Neutrophil (primary cell): ENCODE data around the gene TTLL5.

Source experiments
- H3K27ac ChIP-seq: fragments of 200-600 bp; sonication (generic); 2 replicates; pipeline ENCODE4 v1.5.1; 2016; ENCODE audit warnings: mild to moderate bottlenecking, moderate library complexity
- H3K27me3 ChIP-seq: fragments of 200-600 bp; sonication (generic); 2 replicates; pipeline ENCODE4 v1.6.0; 2016; ENCODE audit warnings: mild to moderate bottlenecking
- H3K36me3 ChIP-seq: fragments of 200-600 bp; sonication (generic); 2 replicates; pipeline ENCODE4 v1.5.1; 2017
- H3K4me1 ChIP-seq, 2 experiments: fragments of 200-600 bp in 1 of 2; sonication (generic) in 1 of 2; 1 replicate in 1 of 2; 2 replicates in 1 of 2; pipeline versions ENCODE4 v1.5.1 to v1.6.1; 2013 to 2016; ENCODE audit warnings: low read depth in 1 of 2, low read length in 1 of 2, mild to moderate bottlenecking in 1 of 2, moderate library complexity in 1 of 2; ENCODE audit not compliant: control insufficient read depth in 1 of 2, insufficient read depth in 1 of 2
- H3K4me3 ChIP-seq, 2 experiments: fragments of 200-600 bp in 1 of 2; sonication (generic) in 1 of 2; 1 replicate in 1 of 2; 2 replicates in 1 of 2; pipeline ENCODE4 v1.5.1; 2013 to 2016; ENCODE audit warnings: low read depth in 1 of 2, low read length in 1 of 2, mild to moderate bottlenecking in 1 of 2, moderate library complexity in 1 of 2
- H3K9me3 ChIP-seq: fragments of 200-600 bp; sonication (generic); 2 replicates; pipeline ENCODE4 v1.5.1; 2016
- TF ChIP-seq, protein P1 (sequence below): fragments of 200-600 bp; sonication (generic); IDR thresholded peaks from 2 replicates; pipeline ENCODE4 v1.5.1; 2016; ENCODE audit warnings: antibody characterized with exemption

Gene TTLL5

DNA sequence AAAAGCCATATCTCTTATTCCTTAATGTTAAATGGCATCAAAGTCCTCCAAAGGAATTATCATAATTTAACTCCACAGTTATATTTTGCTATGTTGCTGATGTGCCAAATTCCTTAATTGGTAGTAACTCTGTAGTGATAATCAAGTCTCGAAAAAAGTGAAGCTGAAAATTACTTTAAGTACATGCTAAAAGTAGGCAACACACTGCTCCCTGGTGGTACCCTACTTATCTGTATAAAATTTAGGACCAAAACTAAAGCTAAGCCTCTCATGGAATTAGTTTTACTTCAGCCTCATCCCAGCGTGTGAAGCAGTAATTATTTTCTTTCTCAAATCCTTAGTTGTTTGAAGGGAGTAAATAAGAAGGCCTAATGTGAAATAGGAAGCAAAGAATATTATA lies 132.8 kb downstream of the TTLL5 start:
- Histone ChIP-seq H3K4me3 (no peak overlapping the region), H3K36me3 (no peaks in the 10 kb centered on the region), H3K27me3 (no peaks in the 10 kb centered on the region), H3K27ac (no peak overlapping the region), H3K4me1 (no peaks in the 10 kb centered on the region), H3K9me3 (no peaks in the 10 kb centered on the region)
- TF ChIP-seq, protein P1, sequence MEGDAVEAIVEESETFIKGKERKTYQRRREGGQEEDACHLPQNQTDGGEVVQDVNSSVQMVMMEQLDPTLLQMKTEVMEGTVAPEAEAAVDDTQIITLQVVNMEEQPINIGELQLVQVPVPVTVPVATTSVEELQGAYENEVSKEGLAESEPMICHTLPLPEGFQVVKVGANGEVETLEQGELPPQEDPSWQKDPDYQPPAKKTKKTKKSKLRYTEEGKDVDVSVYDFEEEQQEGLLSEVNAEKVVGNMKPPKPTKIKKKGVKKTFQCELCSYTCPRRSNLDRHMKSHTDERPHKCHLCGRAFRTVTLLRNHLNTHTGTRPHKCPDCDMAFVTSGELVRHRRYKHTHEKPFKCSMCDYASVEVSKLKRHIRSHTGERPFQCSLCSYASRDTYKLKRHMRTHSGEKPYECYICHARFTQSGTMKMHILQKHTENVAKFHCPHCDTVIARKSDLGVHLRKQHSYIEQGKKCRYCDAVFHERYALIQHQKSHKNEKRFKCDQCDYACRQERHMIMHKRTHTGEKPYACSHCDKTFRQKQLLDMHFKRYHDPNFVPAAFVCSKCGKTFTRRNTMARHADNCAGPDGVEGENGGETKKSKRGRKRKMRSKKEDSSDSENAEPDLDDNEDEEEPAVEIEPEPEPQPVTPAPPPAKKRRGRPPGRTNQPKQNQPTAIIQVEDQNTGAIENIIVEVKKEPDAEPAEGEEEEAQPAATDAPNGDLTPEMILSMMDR: no peak

DNA sequence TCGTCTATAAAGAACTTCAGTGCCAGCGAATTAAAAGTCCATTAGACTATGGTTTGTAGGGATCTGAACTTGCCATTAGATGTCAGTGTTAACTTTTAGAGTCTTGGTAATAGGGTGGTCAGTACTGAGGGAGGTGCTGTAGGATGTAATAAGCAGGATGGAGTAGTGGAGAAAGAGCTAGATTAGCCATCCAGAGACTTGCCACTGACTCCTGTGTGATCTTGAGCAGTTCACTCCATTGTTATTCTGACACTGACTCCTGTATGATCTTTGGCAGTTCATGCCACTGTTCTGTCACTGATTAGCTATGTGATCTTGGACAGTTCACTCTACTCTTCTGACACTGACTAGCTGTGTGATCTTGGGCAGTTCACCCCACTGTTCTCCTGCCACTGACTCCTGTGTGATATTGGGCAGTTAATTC lies 133.6 kb downstream of the TTLL5 start:
- Histone ChIP-seq H3K4me3 (no peak overlapping the region), H3K27ac (no peak overlapping the region), H3K4me1 (no peaks in the 10 kb centered on the region), H3K27me3 (no peaks in the 10 kb centered on the region), H3K9me3 (no peaks in the 10 kb centered on the region), H3K36me3 (no peaks in the 10 kb centered on the region)
- TF ChIP-seq, protein P1: no peak

DNA sequence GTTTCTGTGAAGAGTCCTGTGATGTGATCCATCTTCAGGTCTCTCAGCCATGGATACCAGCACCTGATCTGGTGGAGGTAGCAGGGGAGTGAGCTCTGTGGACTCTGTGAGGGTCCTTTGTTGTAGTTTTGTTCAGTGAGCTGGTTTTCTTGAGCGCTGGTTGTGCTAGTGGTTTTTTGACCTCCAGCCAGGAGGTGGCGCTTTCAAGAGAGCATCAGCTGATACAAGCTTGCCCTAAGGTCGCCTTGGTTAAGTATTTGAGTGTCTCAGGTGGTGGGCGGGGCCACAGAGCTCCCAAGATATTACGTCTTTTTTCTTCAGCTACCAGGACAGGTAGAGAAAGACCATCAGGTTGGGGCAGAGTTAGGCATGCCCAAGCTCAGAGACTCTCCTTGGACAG lies 139.7 kb downstream of the TTLL5 start:
- no peaks in the 10 kb centered on the region for H3K27me3 ChIP-seq
- no peaks in the 10 kb centered on the region for H3K36me3 ChIP-seq
- no peak overlapping the region for H3K27ac ChIP-seq
- H3K4me3 ChIP-seq: no peak overlapping the region
- TF ChIP-seq, protein P1: no peak
- no peaks in the 10 kb centered on the region for H3K4me1 ChIP-seq
- no peaks in the 10 kb centered on the region for H3K9me3 ChIP-seq

DNA sequence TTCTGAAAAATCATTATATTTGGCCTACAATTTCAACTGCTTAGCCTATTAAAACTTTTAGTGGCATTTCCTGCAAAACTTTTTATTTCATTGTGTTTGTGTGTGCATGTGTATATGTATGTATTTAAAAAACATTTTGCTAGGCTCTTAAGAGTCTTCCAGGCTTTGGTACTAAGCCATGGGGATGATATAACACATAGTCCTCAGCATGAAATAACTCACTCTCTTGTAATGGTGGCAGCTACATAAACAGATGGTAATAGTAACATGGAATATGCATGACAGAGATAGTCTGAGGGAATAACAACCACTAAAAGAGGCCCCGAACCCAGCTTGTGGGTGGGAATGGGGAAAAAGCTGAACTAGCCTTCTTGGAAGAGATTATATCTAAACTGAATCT lies 141.4 kb downstream of the TTLL5 start:
- Histone ChIP-seq H3K27ac (no peak overlapping the region), H3K4me3 (no peak overlapping the region), H3K27me3 (no peaks in the 10 kb centered on the region), H3K9me3 (no peaks in the 10 kb centered on the region), H3K36me3 (no peaks in the 10 kb centered on the region), H3K4me1 (no peaks in the 10 kb centered on the region)
- TF ChIP-seq, protein P1: no peak

DNA sequence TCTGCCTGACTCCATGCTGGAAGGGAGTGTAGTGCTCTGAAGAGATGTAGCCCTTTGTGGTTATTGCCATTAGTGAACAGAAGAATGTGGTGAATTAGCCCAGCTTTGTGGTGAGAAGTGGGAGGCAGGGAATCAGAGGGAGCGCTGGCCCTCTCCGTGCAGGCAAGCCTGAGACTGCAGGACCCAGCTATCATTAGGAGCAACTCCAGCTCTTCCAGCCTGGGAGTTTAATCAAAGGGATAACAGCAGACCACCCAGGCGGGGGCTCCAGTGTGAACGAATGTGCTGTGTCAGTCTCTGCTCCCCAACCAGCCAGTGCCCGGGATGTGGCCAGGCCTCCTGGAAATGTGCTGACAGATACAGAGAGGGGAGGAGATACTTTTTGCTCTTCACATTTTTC lies 142.7 kb downstream of the TTLL5 start:
- TF ChIP-seq, protein P1: no peak
- no peaks in the 10 kb centered on the region for H3K9me3 ChIP-seq
- no peak overlapping the region for H3K27ac ChIP-seq
- H3K4me3 ChIP-seq: no peak overlapping the region
- H3K36me3 ChIP-seq: no peaks in the 10 kb centered on the region
- no peaks in the 10 kb centered on the region for H3K4me1 ChIP-seq
- no peaks in the 10 kb centered on the region for H3K27me3 ChIP-seq
